Large intestine (tissue), 3 donors: ENCODE data around the gene MAGOHB. TPM values are rescaled to one million over a fixed set of nuclear protein-coding genes. Genes with fewer than 3 reads are reported as not detected.
A peak's percentile ranks its signal among the peaks of the same experiment; 100 is the strongest.
"Not testable (repeated sequence)": the region's sequence is repeated elsewhere in the genome, so short reads cannot be mapped to it uniquely, and the experiment has no call there.

Source experiments
- DNase-seq, 2 donors: peaks; one replicate each; pipeline versions ENCODE4 v3.0.0 to v3.0.0-alpha.2; 2013
- H3K27ac ChIP-seq: one replicate; pipeline ENCODE4 v1.5.1; 2013; ENCODE audit warnings: low read length
- H3K27me3 ChIP-seq: 2 replicates; pipeline ENCODE4 v1.6.1; 2013; ENCODE audit warnings: low read length; ENCODE audit not compliant: control insufficient read depth, insufficient read depth
- H3K36me3 ChIP-seq: 2 replicates; pipeline ENCODE4 v1.6.1; 2013; ENCODE audit warnings: low read length; ENCODE audit not compliant: control insufficient read depth, insufficient read depth
- H3K4me1 ChIP-seq: one replicate; pipeline ENCODE4 v1.6.1; 2013; ENCODE audit warnings: low read length; ENCODE audit not compliant: control insufficient read depth, insufficient read depth
- H3K4me3 ChIP-seq: one replicate; pipeline ENCODE4 v1.5.1; 2013; ENCODE audit warnings: low read length
- H3K9me3 ChIP-seq: one replicate; pipeline ENCODE4 v1.6.1; 2013; ENCODE audit warnings: mild to moderate bottlenecking, low read depth, low read length, moderate library complexity; ENCODE audit not compliant: control insufficient read depth
- WGBS: methylation state at CpG from one replicate; pipeline ENCODE4 v1.1.5; 2013; ENCODE audit warnings: low lambda C conversion rate; ENCODE audit not compliant: insufficient coverage; 5-methylcytosine and 5-hydroxymethylcytosine counted together
- polyA plus RNA-seq: library from polyadenylated mRNA; unstranded; fragments of 120-200 nt; gene quantifications from one replicate; pipeline ENCODE4 v1.2.1, GENCODE V29; 2013

Gene MAGOHB
- polyA plus RNA-seq, 1 donor: 24.1 TPM

DNA sequence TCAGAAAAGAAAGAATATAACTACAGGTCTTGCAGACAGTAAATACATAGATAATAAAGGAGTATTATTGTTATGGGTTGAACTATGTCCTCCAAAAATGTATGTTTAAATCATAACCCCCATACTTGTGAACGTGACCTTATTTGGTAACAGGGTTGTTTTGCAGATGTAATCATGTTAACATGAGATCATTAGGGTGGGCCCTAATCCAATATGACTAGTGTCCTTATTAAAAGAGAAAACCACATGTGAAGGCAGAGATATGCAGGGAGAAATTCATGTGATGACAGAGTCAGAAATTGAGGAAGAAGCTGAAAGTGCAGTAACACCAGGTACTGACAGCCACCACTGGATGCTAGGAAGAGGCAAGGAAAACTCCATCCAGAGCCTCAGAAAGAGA is 29.0 kb downstream of the MAGOHB start:
- Histone ChIP-seq H3K27ac (no peak overlapping the region), H3K4me3 (no peak overlapping the region), H3K4me1 (no peaks in the 10 kb centered on the region), H3K36me3 (peaks cover 3% of the 10 kb centered on the region), H3K9me3 (no peaks in the 10 kb centered on the region), H3K27me3 (no peaks in the 10 kb centered on the region)
- 80% methylated on average over 1 of the region's 1 CpG for WGBS
- no peak for DNase-seq

DNA sequence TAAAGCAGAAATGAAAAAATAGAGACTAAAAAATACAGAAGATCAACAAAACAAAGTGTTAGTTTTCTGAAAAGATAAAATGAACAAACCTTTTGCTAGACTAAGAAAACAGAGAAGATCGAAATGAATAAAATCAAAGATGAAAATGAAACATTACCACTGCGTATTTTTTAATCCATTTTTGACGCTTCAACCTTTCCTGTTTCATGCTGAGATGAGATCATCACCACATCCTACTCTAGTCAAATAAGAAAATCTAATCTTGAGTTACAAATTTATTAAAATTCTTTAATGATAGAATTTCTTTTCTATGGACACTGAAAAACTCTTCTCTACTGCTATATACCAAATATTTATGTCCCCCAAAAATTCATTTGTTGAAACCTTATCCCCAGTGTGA is 30.7 kb downstream of the MAGOHB start:
- no peak for DNase-seq
- Histone ChIP-seq H3K27me3 (no peaks in the 10 kb centered on the region), H3K4me3 (no peak overlapping the region), H3K4me1 (no peaks in the 10 kb centered on the region), H3K36me3 (peaks cover 3% of the 10 kb centered on the region), H3K27ac (no peak overlapping the region), H3K9me3 (no peaks in the 10 kb centered on the region)
- 95% methylated on average over 3 of the region's 3 CpGs for WGBS

DNA sequence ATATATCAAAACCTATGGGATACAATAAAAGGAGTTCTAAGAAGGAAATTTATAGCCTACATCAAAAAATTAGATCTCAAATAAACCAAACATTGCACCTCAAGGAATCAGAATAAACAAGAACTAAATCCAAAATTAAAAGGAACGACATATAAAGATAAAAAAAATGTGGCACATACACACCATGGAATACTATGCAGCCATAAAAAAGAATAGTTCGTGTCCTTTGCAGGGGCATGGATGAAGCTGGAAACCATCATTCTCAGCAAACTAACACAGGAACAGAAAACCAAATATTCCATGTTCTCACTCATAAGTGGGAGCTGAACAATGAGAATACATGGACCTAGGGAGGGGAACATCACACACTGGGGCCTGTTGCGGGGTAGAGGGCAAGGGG is 31.3 kb downstream of the MAGOHB start:
- H3K4me3 ChIP-seq, H3K4me1 ChIP-seq, H3K9me3 ChIP-seq, DNase-seq, H3K36me3 ChIP-seq, H3K27ac ChIP-seq, H3K27me3 ChIP-seq: not testable (repeated sequence)
- 100% methylated on average over 1 of the region's 3 CpGs for WGBS

DNA sequence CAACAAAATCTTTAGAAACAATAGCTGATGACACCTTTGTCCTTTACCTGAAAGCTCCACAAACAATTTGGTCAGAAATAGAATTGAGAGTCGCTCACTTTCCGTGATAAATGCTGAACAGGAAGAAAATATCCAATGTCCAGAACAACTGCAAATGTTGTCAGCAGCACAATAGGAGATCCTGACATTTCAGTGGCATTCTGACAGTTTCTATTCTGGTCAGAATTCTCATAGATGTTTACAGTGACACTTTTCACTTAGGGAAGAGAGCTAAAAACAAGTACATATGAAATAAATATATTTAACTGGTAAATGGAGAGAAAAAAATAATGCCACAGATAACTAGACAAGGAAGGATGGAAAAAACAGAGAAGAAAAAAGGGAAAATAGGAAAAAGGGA is 39.1 kb downstream of the MAGOHB start:
- WGBS: 82% methylated on average over 2 of the region's 2 CpGs
- H3K4me1 ChIP-seq: no peaks in the 10 kb centered on the region
- no peak overlapping the region for H3K4me3 ChIP-seq
- no peaks in the 10 kb centered on the region for H3K9me3 ChIP-seq
- no peak for DNase-seq
- no peaks in the 10 kb centered on the region for H3K36me3 ChIP-seq
- no peaks in the 10 kb centered on the region for H3K27me3 ChIP-seq
- H3K27ac ChIP-seq: no peak overlapping the region

GRCh38 chr12:10572021-10572490 is 41.4 kb downstream of the MAGOHB start:
- H3K27ac ChIP-seq, H3K4me3 ChIP-seq, DNase-seq, H3K36me3 ChIP-seq, H3K27me3 ChIP-seq, H3K9me3 ChIP-seq, H3K4me1 ChIP-seq: not testable (repeated sequence)
- WGBS: no CpG with 5 or more reads among the region's 3 CpGs

DNA sequence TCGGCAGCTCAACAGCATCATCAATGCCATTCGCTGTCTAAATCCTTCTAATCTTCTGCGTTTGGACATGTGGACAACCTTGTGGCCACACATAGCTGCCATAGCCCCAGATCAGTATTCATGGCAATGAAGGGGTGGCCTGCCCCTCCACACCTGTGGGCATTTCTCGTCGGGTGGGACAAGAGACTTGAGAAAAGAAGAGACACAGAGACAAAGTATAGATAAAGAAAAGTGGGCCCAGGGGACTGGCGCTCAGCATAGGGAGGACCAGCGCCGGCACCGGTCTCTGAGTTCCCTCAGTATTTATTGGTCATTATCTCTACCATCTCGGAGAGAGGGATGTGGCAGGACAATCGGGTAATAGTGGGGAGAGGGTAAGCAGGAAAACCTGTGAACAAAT is 42.3 kb downstream of the MAGOHB start:
- H3K27ac ChIP-seq: no peak overlapping the region
- H3K27me3 ChIP-seq: no peaks in the 10 kb centered on the region
- H3K9me3 ChIP-seq: no peaks in the 10 kb centered on the region
- no peaks in the 10 kb centered on the region for H3K36me3 ChIP-seq
- DNase-seq: no peak
- 92% methylated on average over 4 of the region's 11 CpGs for WGBS
- H3K4me1 ChIP-seq: no peaks in the 10 kb centered on the region
- H3K4me3 ChIP-seq: no peak overlapping the region

GRCh38 chr12:10567813-10568212 is 45.6 kb downstream of the MAGOHB start:
- H3K4me3 ChIP-seq: no peak overlapping the region

DNA sequence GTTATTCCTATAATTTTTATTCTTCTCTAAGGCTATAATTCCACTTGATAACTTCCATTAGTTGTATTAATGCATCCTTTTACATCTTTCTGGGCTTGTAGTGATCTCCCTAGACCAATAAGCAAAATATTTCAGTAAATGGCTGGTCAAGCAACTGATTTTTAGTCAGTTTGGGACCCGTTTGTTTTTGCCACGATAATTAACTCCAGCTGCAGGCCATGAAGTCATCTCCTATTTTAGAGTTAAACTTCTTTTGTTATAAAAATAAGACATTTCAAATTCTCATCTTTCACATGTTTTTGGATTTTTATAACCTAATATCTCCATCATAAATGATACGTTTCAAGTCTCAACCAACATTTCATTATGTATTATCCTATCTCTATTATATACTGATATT is 49.4 kb downstream of the MAGOHB start:
- H3K4me1 ChIP-seq: no peaks in the 10 kb centered on the region
- 90% methylated on average over 2 of the region's 3 CpGs for whole genome bisulfite sequencing

More at GRCh38 chr12:10567813-10568212, 45.6 kb downstream of the MAGOHB start:
- no peaks in the 10 kb centered on the region for H3K36me3 ChIP-seq
- H3K9me3 ChIP-seq: no peaks in the 10 kb centered on the region
- H3K27me3 ChIP-seq: no peaks in the 10 kb centered on the region
- DNase-seq: no peak
- no peaks in the 10 kb centered on the region for H3K4me1 ChIP-seq
- no CpG with 5 or more reads among the region's 3 CpGs for WGBS
- no peak overlapping the region for H3K27ac ChIP-seq

DNA sequence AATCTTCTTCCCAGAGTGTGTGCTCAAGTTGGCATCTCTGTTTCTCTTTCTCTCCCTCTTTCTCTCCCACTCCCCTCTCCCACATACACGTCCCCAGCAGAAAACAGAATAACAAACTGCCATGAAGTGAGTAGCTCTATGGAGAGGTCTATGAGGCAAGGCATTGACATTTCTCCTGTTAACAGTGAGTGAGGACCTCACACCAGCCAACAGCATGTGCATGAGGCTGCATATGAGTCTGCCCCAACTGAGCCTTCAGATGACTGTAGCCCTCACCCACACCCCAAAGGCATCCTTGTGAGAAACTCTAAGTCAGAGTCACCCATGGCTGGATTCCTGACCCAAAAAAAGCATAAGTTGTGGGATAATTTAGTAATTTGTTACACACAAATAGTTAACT is 50.4 kb downstream of the MAGOHB start:
- no peaks in the 10 kb centered on the region for H3K36me3 ChIP-seq
- DNase-seq: no peak
- H3K4me3 ChIP-seq: no peak overlapping the region
- H3K27me3 ChIP-seq: no peaks in the 10 kb centered on the region
- no peaks in the 10 kb centered on the region for H3K4me1 ChIP-seq
- 80% methylated on average over 1 of the region's 1 CpG for WGBS
- no peak overlapping the region for H3K27ac ChIP-seq
- no peaks in the 10 kb centered on the region for H3K9me3 ChIP-seq

More for the DNA sequence above, 49.4 kb downstream of the MAGOHB start:
- no peaks in the 10 kb centered on the region for H3K27me3 ChIP-seq
- no peak overlapping the region for H3K4me3 ChIP-seq
- H3K27ac ChIP-seq: no peak overlapping the region
- no peaks in the 10 kb centered on the region for H3K36me3 ChIP-seq
- no peak for DNase-seq
- no peaks in the 10 kb centered on the region for H3K9me3 ChIP-seq

DNA sequence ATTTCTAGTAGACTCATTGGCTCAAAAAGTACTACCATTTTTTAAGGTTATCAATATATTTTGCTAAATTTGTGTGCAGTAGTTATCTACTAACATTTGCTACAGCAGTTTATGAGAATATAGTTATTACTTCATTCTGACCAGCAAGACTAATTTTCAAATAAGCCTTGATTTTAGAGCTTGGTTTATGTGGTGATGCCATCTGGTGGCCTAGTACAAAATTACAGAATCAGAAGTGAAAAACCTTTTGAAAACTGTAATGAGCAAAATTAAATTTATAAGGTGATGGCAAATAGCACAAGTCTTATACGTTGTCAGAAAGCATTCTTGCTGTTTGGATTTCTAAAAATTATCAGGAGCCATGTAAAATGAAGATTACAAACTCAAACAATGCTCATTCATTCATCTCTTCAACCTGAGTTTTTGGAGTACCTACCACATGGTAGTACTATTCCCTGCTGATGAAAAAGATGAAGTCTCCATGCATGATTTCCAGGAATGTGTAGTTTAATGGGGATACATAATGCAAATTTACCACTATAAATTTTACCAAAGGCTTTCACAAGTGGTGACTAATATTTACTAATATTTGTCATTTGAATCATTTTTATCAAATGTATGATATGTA is 51.0 kb downstream of the MAGOHB start:
- H3K27ac ChIP-seq: no peak overlapping the region
- no peaks in the 10 kb centered on the region for H3K4me1 ChIP-seq
- H3K36me3 ChIP-seq: no peaks in the 10 kb centered on the region
- WGBS: no CpG with 5 or more reads among the region's 1 CpG
- H3K4me3 ChIP-seq: no peak overlapping the region
- peak; percentile 9 to 21 for DNase-seq
- no peaks in the 10 kb centered on the region for H3K9me3 ChIP-seq
- no peaks in the 10 kb centered on the region for H3K27me3 ChIP-seq

DNA sequence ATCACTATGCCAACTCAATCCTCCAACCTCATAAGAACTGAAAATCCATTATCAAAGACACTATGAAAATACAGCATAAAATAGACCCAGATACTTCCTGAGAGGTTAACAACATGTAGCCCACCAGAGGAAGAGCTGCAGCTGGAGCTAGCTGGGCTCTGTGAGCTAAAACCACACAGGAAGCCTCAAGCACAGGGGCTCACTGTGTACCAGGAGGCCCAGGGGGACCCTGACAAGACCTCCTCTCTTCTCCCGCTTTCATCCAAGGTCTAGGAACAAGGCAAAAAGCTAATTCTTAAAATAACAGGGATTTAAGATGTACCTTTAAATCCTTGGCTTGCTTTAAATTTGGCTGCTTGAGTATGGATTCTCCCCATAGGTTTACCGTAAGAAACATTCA is 54.2 kb downstream of the MAGOHB start:
- WGBS: no CpG with 5 or more reads among the region's 2 CpGs
- Histone ChIP-seq H3K4me3 (no peak overlapping the region), H3K9me3 (no peaks in the 10 kb centered on the region), H3K4me1 (no peaks in the 10 kb centered on the region), H3K27ac (no peak overlapping the region), H3K27me3 (peaks cover 2% of the 10 kb centered on the region), H3K36me3 (no peaks in the 10 kb centered on the region)
- DNase-seq: no peak
